IMR-90 (cell line): Measurements from ENCODE around the gene BOD1L2.

Source experiments
- BHLHE40 ChIP-seq: fragments of 150-350 bp; IDR thresholded peaks from 2 replicates; pipeline ENCODE4 v1.6.1; 2016; ENCODE audit warnings: mild to moderate bottlenecking, low read depth, low read length
- CEBPB ChIP-seq: IDR thresholded peaks from 2 replicates; pipeline ENCODE4 v1.6.1; 2012; ENCODE audit warnings: low read depth, low read length, improper control_type of control experiment
- FOS ChIP-seq: fragments of 150-350 bp; IDR thresholded peaks from 2 replicates; pipeline ENCODE4 v1.6.1; 2016; ENCODE audit warnings: low read depth, low read length
- MAFK ChIP-seq: IDR thresholded peaks from 2 replicates; pipeline ENCODE4 v1.6.1; 2012; ENCODE audit warnings: low read depth, low read length, improper control_type of control experiment
- MAZ ChIP-seq: IDR thresholded peaks from 2 replicates; pipeline ENCODE4 v1.6.1; 2012; ENCODE audit warnings: low read depth, mild to moderate bottlenecking, low read length, improper control_type of control experiment, moderate library complexity, borderline replicate concordance
- MXI1 ChIP-seq: IDR thresholded peaks from 2 replicates; pipeline ENCODE4 v1.6.1; 2012; ENCODE audit warnings: low read depth, mild to moderate bottlenecking, low read length, moderate library complexity, borderline replicate concordance
- POLR2A ChIP-seq: IDR thresholded peaks from 2 replicates; pipeline ENCODE4 v1.6.1; 2012; ENCODE audit warnings: mild to moderate bottlenecking, low read depth, low read length
- RAD21 ChIP-seq: IDR thresholded peaks from 2 replicates; pipeline ENCODE4 v1.6.1; 2012; ENCODE audit warnings: low read length, improper control_type of control experiment
- RCOR1 ChIP-seq: IDR thresholded peaks from 2 replicates; pipeline ENCODE4 v1.6.1; 2012; ENCODE audit warnings: mild to moderate bottlenecking, low read length, improper control_type of control experiment; ENCODE audit not compliant: insufficient replicate concordance
- RFX5 ChIP-seq: IDR thresholded peaks from 2 replicates; pipeline ENCODE4 v1.8.0; 2012; ENCODE audit warnings: low read depth, mild to moderate bottlenecking, low read length, moderate library complexity
- SMC3 ChIP-seq: fragments of 150-350 bp; IDR thresholded peaks from 2 replicates; pipeline ENCODE4 v1.6.1; 2016; ENCODE audit warnings: low read depth, mild to moderate bottlenecking, antibody characterized with exemption, low read length, moderate library complexity
- TF ChIP-seq, protein P1 (sequence below): conservative IDR thresholded peaks from 2 replicates; pipeline ENCODE4 v1.5.1; 2012; ENCODE audit warnings: mild to moderate bottlenecking, low read depth, low read length, improper control_type of control experiment
- TF ChIP-seq, protein P2 (sequence below): fragments of 150-350 bp; IDR thresholded peaks from 2 replicates; pipeline ENCODE4 v1.6.1; 2017; ENCODE audit warnings: mild to moderate bottlenecking, antibody characterized with exemption, low read length, low read depth

DNA sequence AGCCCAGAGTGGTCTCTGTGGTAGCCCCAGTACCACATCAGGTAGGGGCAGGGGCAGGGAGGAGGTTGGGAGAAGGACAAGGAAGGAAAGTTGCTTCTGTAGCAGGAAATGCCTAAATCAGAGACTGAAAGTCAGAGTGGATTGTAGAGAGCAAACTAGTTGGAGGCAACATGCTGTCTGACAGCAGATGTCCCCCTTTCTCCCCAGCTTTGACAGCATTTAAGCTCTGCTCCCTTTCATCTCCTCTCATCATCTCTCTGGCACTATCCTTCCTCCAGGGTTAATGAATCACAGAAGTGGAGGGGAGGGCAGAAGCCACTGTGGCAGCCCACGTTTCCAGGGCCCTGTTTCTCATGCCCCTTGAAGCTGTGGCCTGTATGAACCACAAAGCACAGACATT, 50.4 kb downstream of the BOD1L2 start:
- TF ChIP-seq, protein P1, sequence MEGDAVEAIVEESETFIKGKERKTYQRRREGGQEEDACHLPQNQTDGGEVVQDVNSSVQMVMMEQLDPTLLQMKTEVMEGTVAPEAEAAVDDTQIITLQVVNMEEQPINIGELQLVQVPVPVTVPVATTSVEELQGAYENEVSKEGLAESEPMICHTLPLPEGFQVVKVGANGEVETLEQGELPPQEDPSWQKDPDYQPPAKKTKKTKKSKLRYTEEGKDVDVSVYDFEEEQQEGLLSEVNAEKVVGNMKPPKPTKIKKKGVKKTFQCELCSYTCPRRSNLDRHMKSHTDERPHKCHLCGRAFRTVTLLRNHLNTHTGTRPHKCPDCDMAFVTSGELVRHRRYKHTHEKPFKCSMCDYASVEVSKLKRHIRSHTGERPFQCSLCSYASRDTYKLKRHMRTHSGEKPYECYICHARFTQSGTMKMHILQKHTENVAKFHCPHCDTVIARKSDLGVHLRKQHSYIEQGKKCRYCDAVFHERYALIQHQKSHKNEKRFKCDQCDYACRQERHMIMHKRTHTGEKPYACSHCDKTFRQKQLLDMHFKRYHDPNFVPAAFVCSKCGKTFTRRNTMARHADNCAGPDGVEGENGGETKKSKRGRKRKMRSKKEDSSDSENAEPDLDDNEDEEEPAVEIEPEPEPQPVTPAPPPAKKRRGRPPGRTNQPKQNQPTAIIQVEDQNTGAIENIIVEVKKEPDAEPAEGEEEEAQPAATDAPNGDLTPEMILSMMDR: no peak
- no peak for TF ChIP-seq POLR2A
- TF ChIP-seq MAZ: no peak
- TF ChIP-seq RFX5: no peak
- TF ChIP-seq, protein P2, sequence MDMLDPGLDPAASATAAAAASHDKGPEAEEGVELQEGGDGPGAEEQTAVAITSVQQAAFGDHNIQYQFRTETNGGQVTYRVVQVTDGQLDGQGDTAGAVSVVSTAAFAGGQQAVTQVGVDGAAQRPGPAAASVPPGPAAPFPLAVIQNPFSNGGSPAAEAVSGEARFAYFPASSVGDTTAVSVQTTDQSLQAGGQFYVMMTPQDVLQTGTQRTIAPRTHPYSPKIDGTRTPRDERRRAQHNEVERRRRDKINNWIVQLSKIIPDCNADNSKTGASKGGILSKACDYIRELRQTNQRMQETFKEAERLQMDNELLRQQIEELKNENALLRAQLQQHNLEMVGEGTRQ: no peak
- no peak for TF ChIP-seq CEBPB
- no peak for TF ChIP-seq MXI1
- TF ChIP-seq MAFK: no peak
- no peak for TF ChIP-seq RAD21
- TF ChIP-seq SMC3: no peak
- no peak for TF ChIP-seq BHLHE40
- TF ChIP-seq FOS: no peak
- no peak for TF ChIP-seq RCOR1
